HepG2 (cell line): ENCODE results near the gene C1orf50.

Experiments
- NR1H2 ChIP-seq: sonication (generic); formaldehyde crosslinking; IDR thresholded peaks from 2 replicates; pipeline ENCODE4 v1.8.1; 2022; ENCODE audit warnings: low read depth, missing genetic modification reagents, borderline replicate concordance
- TAF1 ChIP-seq: sonication (generic); formaldehyde crosslinking; IDR thresholded peaks from 2 replicates; pipeline ENCODE4 v1.4.0; 2020; ENCODE audit warnings: missing genetic modification reagents
- ZBTB26 ChIP-seq: IDR thresholded peaks from 2 replicates; pipeline ENCODE4 v1.6.1; 2016; ENCODE audit warnings: missing compliant biosample characterization, missing genetic modification reagents, borderline replicate concordance
- ZNF180 ChIP-seq: sonication (generic); formaldehyde crosslinking; IDR thresholded peaks from 2 replicates; pipeline ENCODE4 v1.4.0; 2020; ENCODE audit warnings: low read depth, missing genetic modification reagents, borderline replicate concordance
- ZNF263 ChIP-seq: sonication (generic); formaldehyde crosslinking; IDR thresholded peaks from 2 replicates; pipeline ENCODE4 v1.4.0; 2020; ENCODE audit warnings: missing genetic modification reagents
- TF ChIP-seq, protein P1 (sequence below): sonication (generic); formaldehyde crosslinking; IDR thresholded peaks from 2 replicates; pipeline ENCODE4 v1.8.1; 2022; ENCODE audit warnings: mild to moderate bottlenecking, missing genetic modification reagents

- TF ChIP-seq TAF1, result peak; percentile 45; the same call in 1 of the 2 replicates
- no peak for TF ChIP-seq ZNF263 (CRISPR knock-in tag)
- no peak for TF ChIP-seq ZNF180
- TF ChIP-seq, protein P1, sequence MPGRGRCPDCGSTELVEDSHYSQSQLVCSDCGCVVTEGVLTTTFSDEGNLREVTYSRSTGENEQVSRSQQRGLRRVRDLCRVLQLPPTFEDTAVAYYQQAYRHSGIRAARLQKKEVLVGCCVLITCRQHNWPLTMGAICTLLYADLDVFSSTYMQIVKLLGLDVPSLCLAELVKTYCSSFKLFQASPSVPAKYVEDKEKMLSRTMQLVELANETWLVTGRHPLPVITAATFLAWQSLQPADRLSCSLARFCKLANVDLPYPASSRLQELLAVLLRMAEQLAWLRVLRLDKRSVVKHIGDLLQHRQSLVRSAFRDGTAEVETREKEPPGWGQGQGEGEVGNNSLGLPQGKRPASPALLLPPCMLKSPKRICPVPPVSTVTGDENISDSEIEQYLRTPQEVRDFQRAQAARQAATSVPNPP (CRISPR knock-in tag), result no peak
- no peak; the same call in 1 of the 2 replicates for TF ChIP-seq ZBTB26 (CRISPR knock-in tag)
- peak; percentile 72; the same call in 1 of the 2 replicates for TF ChIP-seq NR1H2 (CRISPR knock-in tag)
Measured at GRCh38 chr1:42739753-42740700, 27.0 kb upstream of the C1orf50 start, which contains the start of gene CLDN19.
